GM19193 (cell line): ENCODE measurements around the gene PPP3CA.

Source experiments
- POLR2A ChIP-seq: IDR thresholded peaks from 4 replicates; pipeline ENCODE4 v1.6.1; 2011; ENCODE audit not compliant: insufficient read depth, insufficient read length; ENCODE audit errors: extremely low read depth

Gene PPP3CA

GRCh38 chr4:101050088-101050836, 297.1 kb downstream of the PPP3CA start:
- TF ChIP-seq POLR2A, result no peak

- no peak for TF ChIP-seq POLR2A
Observed at GRCh38 chr4:101049549-101050001, 297.8 kb downstream of the PPP3CA start.

- no peak for TF ChIP-seq POLR2A
Observed at GRCh38 chr4:101044766-101045165, 302.6 kb downstream of the PPP3CA start.

GRCh38 chr4:101042847-101043246, 304.5 kb downstream of the PPP3CA start:
- TF ChIP-seq POLR2A, result no peak

- no peak for TF ChIP-seq POLR2A
Observed at GRCh38 chr4:101040776-101041175, 306.6 kb downstream of the PPP3CA start.

- no peak for TF ChIP-seq POLR2A
Observed at GRCh38 chr4:101039367-101039766, 308.0 kb downstream of the PPP3CA start.

- no peak for TF ChIP-seq POLR2A
Observed at GRCh38 chr4:101037938-101038413, 309.4 kb downstream of the PPP3CA start.

GRCh38 chr4:101037249-101037648, 310.1 kb downstream of the PPP3CA start:
- TF ChIP-seq POLR2A, result no peak

- TF ChIP-seq POLR2A, result no peak
Observed at GRCh38 chr4:101035487-101035886, 311.8 kb downstream of the PPP3CA start.

- no peak for TF ChIP-seq POLR2A
Observed at GRCh38 chr4:101033986-101034385, 313.3 kb downstream of the PPP3CA start.

GRCh38 chr4:101032541-101032940, 314.8 kb downstream of the PPP3CA start:
- no peak for TF ChIP-seq POLR2A

GRCh38 chr4:101031971-101032370, 315.4 kb downstream of the PPP3CA start:
- TF ChIP-seq POLR2A, result no peak

GRCh38 chr4:101028886-101029285, 318.4 kb downstream of the PPP3CA start:
- no peak for TF ChIP-seq POLR2A

- no peak for TF ChIP-seq POLR2A
Observed at GRCh38 chr4:101027721-101028120, 319.6 kb downstream of the PPP3CA start.

- no peak for TF ChIP-seq POLR2A
Observed at GRCh38 chr4:101025755-101026154, 321.6 kb downstream of the PPP3CA start.
